K562 (cell line): ENCODE results near the gene METTL14. TPM values are rescaled to one million over a fixed set of nuclear protein-coding genes. Genes with fewer than 3 reads are reported as not detected.
A peak's percentile ranks its signal among the peaks of the same experiment; 100 is the strongest.

Experiments used
- CREB1 ChIP-seq, 2 experiments: sonication (generic) in 1 of 2; formaldehyde crosslinking in 1 of 2; IDR thresholded peaks; 2 replicates each; pipeline versions ENCODE4 v1.6.1 to v1.8.0; 2012 to 2022; ENCODE audit warnings: inconsistent platforms in 1 of 2, mild to moderate bottlenecking in 1 of 2, missing genetic modification reagents in 1 of 2, moderate library complexity in 1 of 2
- CREB3L1 ChIP-seq: fragments of 450-650 bp; IDR thresholded peaks from 2 replicates; pipeline ENCODE4 v1.6.1; 2014; ENCODE audit warnings: low read depth, mild to moderate bottlenecking, moderate library complexity, borderline replicate concordance
- ETV1 ChIP-seq: fragments of 450-650 bp; conservative IDR thresholded peaks from 2 replicates; pipeline ENCODE4 v1.6.1; 2016; ENCODE audit warnings: missing genetic modification characterization, control low read depth, low read depth, missing compliant biosample characterization
- GATAD2A ChIP-seq: fragments of 450-650 bp; IDR thresholded peaks from 2 replicates; pipeline ENCODE4 v1.6.1; 2017
- GATAD2B ChIP-seq: fragments of 450-650 bp; IDR thresholded peaks from 2 replicates; pipeline ENCODE4 v1.6.1; 2017; ENCODE audit warnings: mild to moderate bottlenecking, borderline replicate concordance
- HMGN3 ChIP-seq: IDR thresholded peaks from 2 replicates; pipeline ENCODE4 v1.6.1; 2011; ENCODE audit warnings: borderline replicate concordance, low read depth, mild to moderate bottlenecking, mixed read lengths, low read length; ENCODE audit not compliant: insufficient read length; ENCODE audit errors: extremely low read depth
- MAFK ChIP-seq: IDR thresholded peaks from 2 replicates; pipeline ENCODE4 v1.6.1; 2011; ENCODE audit warnings: low read length, improper control_type of control experiment
- SFPQ ChIP-seq: fragments of 200-400 bp; formaldehyde crosslinking; IDR thresholded peaks from 2 replicates; pipeline ENCODE4 v1.6.1; 2017; ENCODE audit warnings: mild to moderate bottlenecking, low read depth, low read length, moderate library complexity
- ZBTB40 ChIP-seq, 2 experiments: fragments of 450-650 bp in 1 of 2; sonication (generic) in 1 of 2; formaldehyde crosslinking in 1 of 2; IDR thresholded peaks; 2 replicates each; pipeline versions ENCODE4 v1.7.1 to v1.9.0; 2016 to 2022; ENCODE audit warnings: inconsistent platforms in 1 of 2, mild to moderate bottlenecking in 1 of 2, missing genetic modification reagents in 1 of 2
- ZNF830 ChIP-seq: fragments of 250-450 bp; sonication (Bioruptor Pico); IDR thresholded peaks from 2 replicates; pipeline ENCODE4 v1.5.0; 2021; ENCODE audit warnings: mild to moderate bottlenecking
- polyA plus RNA-seq, 8 experiments: library from polyadenylated mRNA; depleted of rRNA in 4 of 8; stranded (reverse) in 5 of 8; unstranded in 3 of 8; fragments of >200 nt; fragmentation: Nextera tagmentation in 2 of 8; fragmentation: Illumina TruSeq in 1 of 8; extraction: Ambion mirVana in 2 of 8; extraction: Trizol in 1 of 8; gene quantifications; 2 replicates each; pipeline versions ENCODE4 v1.2.1 to v1.2.3, GENCODE V29; 2011 to 2014; ENCODE audit warnings: inconsistent platforms in 1 of 8, missing spikeins in 1 of 8
- total RNA-seq, 7 experiments: library from RNA; depleted of rRNA in 6 of 7; stranded (reverse); fragments of >200 nt in 6 of 7; fragmentation: Illumina TruSeq in 2 of 7; extraction: Trizol in 2 of 7; gene quantifications; 2 replicates each; pipeline versions ENCODE4 v1.2.1 to v1.2.3, GENCODE V29; 2011 to 2021; ENCODE audit warnings: low replicate concordance in 1 of 7

Gene METTL14
- total and polyA plus RNA-seq, 9 of the 15 experiments (the other 6 are each of a cell fraction or from before 2014, with no cell fraction given) = 16.7 to 42.4 (median 27.7) TPM

DNA sequence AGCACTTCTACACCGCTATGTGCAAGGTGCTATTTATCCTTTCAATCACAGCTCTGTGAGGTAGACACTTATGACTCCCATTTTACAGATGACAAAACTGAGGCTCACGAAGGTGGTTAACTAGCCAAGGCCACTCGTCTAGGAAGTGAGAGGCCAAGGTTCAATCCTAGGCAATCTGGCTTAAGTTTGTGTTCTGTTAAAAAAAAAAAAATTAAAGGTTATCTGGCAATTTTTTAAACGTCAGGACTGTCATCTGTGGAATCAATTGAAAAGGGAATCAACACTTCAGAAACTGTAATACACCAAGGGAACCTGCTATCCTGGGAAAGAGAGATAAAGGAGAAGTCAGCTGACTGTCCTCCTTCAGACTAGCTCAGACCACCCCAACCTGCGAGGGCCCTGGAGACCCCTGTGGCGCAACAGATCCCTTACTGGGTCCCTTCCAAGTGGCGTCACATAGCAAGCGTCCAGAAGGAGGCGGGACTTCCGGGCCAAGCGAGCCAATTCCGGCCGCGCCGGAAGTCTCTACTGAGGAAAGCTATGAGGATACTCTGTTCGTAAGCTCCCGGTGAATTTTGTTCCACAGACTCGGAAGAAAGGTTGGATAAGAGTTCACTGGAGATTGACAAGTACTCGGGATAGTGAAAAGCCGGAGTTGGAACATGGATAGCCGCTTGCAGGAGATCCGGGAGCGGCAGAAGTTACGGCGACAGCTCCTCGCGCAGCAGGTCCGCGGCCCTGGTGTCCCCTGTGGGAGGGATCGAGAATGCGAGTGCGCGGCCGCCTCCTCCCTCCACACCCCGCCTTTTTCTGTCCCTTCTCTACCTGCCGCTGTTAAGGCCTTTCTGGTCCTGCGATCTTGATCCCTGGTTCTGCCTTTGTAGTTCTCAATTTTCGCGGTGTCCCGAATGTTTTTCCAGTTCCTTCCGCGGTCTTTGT, at the start of gene METTL14 (continued):
- peak; percentile 45; the same call in 1 of the 2 replicates for TF ChIP-seq CREB3L1
- peak; percentile 10; the same call in 1 of the 2 replicates for TF ChIP-seq ZNF830
- TF ChIP-seq SFPQ = no peak
- TF ChIP-seq HMGN3 = no peak
- no peak for TF ChIP-seq GATAD2A
- peak; percentile 40; the same call in 1 of the 2 replicates for TF ChIP-seq ETV1 (tag)
- TF ChIP-seq CREB1 (IDR thresholded peaks at IDR 0.05) = peak; percentile 97
- TF ChIP-seq CREB1 (CRISPR knock-in tag; IDR thresholded peaks at IDR 0.05) = peak; percentile 90
- TF ChIP-seq MAFK = 0 out of 2 replicates have a peak, but pooled peaks have one; percentile 31
- TF ChIP-seq GATAD2B = no peak
- TF ChIP-seq ZBTB40 (IDR thresholded peaks at IDR 0.05) = peak; percentile 96
- TF ChIP-seq ZBTB40 (CRISPR knock-in tag; IDR thresholded peaks at IDR 0.05) = no peak
